GM18526 (cell line): ENCODE results near the gene DOCK3.

Source experiments
- POLR2A ChIP-seq: IDR thresholded peaks from 3 replicates; pipeline ENCODE4 v1.6.1; 2011; ENCODE audit not compliant: insufficient read length; ENCODE audit errors: extremely low read depth

The DOCK3 gene

GRCh38 chr3:51382947-51383578 lies 708.3 kb downstream of the DOCK3 start:
- TF ChIP-seq POLR2A: no peak

GRCh38 chr3:51384055-51384725 lies 709.5 kb downstream of the DOCK3 start:
- no peak for TF ChIP-seq POLR2A

GRCh38 chr3:51384726-51385473 lies 710.2 kb downstream of the DOCK3 start, which contains the start of gene MANF:
MANF (plus strand) TSS chr3:51385291; CDS start chr3:51385343, 52 bp downstream.
- peak; percentile 91 for TF ChIP-seq POLR2A

GRCh38 chr3:51385621-51386091 lies 710.9 kb downstream of the DOCK3 start:
- no peak for TF ChIP-seq POLR2A

- TF ChIP-seq POLR2A: no peak
Observed at GRCh38 chr3:51386159-51386851, 711.6 kb downstream of the DOCK3 start.

- no peak for TF ChIP-seq POLR2A
Observed at GRCh38 chr3:51386852-51387229, 712.1 kb downstream of the DOCK3 start.

- TF ChIP-seq POLR2A: no peak
Observed at GRCh38 chr3:51388286-51389029, 713.7 kb downstream of the DOCK3 start.

GRCh38 chr3:51389423-51390183 lies 714.9 kb downstream of the DOCK3 start:
- no peak for TF ChIP-seq POLR2A

- no peak for TF ChIP-seq POLR2A
Observed at GRCh38 chr3:51390246-51391074, 715.7 kb downstream of the DOCK3 start.

GRCh38 chr3:51391075-51391565 lies 716.4 kb downstream of the DOCK3 start, which contains the start of gene RBM15B:
RBM15B (plus strand) TSS chr3:51391285; CDS start chr3:51391400, 115 bp downstream.
- TF ChIP-seq POLR2A: peak; percentile 70

- no peak for TF ChIP-seq POLR2A
Observed at GRCh38 chr3:51391566-51392354, 717.0 kb downstream of the DOCK3 start.
